ENCODE measurements around the gene HJURP.

Gene HJURP

DNA sequence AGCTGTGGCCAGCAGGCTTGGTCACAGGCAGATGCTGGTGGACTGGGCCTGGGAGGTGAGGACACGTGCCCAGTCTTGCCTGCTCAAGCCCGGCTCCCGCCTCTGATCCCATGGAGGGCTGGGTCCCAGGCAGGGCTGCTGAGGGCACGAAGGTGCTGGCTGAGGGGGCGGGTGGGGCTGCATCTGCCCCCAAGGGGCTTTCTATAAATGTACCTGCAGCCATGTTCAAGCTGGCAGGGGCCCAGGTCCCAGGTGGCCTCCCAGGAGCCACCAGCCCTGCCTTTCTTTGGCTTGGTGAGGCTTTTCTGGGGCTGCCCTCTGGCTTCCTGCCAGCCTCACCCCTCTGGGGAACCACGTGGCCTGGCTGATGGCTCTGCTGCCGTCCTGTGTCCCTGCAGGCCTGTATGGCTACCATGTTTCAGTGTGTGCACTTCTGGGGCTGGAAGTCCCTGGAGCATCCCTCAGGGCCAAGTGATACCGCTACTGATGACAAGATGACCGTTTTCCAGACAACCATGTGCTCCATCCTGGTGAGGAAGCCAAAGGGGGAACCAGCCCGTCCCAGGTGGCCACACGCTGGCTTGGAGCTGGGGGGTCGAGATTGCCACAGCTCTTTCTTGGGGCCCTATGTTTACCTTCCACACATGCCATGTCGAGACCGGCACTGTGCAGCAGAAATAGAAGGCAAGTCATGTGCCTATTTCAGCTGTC is 23.2 kb downstream of the HJURP start:
- DNase-seq (ENCODE audit: low spot score), result no peak

DNA sequence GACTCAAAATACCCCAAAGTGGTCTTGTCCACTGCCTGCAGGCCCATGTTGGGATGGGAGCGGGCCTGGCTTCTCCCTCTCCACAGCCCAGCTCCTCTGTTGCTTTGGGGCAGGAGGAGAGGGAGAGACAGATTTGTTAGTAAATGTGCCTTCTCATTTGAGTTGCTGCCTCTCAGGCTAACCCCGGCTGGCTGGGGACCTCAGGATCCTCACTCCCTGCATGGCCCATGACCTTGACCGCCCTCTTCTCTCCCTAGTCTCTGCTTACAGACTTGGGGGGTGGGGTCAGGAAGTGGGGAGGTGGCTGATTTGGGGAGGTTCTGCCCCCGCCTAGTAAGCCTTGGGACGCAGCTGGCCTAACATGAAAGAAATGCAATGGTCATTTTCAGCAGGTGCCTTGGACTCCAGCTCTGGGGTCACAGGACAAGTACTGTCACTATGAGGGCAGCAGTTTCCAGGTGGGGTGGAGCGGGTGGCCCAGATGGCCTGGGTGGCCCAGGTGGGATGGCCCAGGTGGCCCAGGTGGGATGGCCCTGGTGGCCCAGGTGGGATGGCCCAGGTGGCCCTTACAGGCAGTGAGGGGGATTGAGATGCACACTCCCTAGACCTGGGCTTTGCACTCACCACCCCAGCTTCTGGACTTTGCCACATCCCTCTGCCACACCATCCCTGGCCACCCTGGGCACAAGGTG is 24.1 kb downstream of the HJURP start:
- DNase-seq (ENCODE audit: low spot score), result no peak

DNA sequence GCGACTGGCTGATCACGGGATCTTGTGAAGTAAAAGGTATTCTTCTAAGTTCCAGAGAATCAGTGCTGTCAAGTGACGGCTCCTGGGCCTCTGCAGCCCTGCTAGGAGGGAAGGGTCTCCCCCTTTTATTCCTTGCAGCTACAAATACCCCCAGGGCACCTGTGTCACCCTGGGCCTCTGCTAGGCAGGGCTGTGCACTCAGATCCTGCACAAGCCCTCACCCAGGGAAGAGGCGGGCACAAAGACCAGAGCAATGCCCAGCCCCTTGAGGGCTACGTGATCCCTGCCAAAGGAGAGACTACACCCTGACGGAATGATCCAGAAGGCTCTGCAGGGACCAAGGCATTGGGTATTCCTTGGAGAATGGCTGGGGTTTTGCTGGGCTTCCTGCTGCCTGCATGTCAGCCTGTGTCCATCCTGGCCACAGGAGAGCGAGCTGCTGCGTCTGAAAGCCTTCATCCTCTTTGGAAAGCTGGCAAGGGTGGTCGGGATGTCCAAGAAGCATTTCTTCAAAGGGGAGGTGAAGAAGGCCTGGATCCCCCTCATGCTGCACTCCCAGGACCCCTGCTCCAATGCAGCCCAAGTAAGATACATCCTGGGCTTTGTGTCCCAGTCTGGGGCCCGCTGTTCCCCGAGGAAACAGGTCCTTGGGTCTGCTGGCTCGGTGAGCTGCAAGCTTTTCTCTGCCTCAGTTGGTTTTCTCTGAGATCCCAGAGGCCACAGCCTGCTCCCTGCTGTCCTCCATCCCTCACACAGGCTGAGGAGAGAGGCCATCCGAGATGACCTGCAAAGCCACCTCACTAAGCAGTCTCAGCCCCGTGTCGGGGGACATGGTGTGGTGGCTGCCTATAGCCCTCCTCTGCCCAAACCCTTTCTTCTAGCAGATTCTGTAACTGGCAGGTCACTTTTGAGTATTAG is 24.9 kb downstream of the HJURP start:
- no peak for DNase-seq (ENCODE audit: low spot score)

DNA sequence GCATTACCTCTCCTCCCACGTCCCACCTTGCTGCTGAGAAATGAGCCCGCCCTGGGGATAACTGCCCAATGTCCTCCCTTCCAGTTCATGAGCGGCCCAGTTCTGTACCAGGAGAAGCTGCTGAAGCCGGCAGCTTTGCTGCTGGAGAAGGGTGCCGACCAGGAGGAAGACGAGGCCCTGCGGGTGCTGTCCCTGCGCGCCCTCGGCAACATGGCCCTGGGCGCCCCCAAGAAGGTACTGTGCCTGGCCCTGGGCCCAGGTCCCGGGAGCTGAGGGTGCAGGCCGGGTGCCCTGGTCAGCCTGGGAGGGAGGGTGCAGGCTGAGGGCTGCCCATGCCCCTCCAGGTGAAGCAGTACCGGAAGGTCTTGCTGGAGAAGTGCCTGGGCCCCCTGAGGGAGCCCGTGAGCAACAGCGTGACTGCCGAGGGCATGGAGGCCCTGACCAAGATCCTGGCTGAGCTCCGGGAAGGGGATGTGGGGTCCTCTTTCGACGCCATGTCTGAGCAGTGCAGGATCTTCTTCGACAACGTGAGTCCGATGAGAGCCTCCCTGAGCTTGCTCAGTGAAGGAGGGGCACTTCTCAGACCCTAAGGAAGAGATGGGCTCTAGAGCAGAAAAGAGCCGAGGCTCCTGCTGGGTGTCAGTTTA is 25.7 kb downstream of the HJURP start:
- no peak for DNase-seq (ENCODE audit: low spot score)

DNA sequence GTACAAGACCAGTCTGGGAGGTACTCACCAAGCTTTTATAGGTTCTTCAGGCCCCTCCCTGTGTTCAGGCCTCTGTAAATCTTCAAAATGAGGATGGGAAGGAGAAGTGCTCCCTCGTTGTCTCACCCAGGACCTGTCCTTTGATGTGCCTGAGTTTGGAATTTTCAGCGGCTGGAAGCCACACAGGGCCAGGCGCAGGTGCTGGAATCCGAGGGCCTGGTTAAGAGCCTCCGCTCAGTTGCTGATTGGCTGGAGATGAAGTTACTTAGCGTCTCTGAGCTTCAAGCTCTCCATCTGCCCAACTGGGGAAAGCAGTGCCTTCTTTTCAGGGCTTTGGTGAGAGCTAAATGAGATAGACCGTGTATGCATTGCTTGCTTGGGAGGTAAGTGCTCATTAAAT is 30.0 kb downstream of the HJURP start:
- no peak for DNase-seq (ENCODE audit: low spot score)

DNA sequence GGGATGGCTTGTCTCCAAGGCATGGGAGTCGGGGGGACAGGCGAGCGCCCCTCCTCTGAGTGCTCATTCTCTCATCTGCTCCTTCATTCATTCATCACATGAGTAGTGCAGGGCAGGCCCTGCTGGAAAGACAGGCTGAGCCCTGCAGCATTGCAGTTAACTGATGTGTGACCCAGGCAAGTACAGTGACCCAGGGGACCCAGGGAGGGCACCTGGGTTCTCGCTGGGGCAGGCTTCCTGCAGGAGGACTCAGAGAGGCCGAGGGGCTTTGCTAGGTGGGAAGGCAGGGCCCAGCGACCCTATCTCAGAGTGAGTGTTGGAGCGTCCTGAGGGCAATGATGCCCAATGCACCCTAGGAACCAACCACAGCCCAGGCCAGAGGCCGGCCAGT is 30.6 kb downstream of the HJURP start:
- no peak for DNase-seq (ENCODE audit: low spot score)

DNA sequence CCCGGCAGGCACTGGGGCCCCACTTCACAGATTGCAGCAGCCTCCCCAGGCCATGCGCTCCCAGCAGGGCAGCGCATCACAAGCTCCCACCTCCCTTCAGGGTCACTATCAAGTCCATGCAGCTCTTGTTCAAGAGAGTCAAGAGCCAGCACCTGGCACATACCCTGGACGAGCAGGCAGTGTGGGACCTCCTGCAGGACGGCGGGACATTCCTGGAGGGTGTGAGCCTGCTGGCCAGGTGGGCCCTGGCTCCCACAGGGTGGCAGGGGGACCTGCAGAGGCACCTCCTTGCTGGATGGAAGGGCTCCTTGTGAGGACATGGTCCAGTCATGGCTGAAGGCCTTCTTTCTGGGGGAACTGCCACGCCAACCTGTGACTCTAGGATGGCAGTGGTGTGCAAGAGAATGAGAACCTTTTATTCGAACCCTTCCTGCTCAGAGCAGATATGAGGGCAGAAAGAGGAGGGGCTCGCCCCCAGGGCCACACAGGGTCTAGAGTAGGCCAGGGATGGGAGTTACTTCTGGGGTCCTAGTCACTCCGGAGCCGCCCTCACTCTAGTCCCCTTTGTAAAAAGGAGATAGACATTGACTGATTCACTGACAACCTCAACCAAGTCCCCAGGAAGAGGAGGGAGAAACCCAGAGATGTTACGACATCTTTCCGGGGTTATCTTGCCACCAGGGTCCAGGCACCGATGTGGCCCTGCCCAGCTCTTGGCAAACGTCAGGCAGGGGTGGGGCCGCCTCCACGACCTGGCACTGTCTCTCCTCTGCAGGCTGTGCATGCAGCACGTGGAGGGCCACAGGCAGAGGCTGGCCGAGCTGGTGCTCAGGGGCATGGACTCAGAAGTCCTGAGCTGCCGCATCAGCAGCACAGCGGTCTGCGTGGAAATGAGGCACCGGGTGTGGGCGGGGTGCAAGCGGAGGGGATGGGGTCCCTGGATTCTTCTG is 31.3 kb downstream of the HJURP start:
- no peak for DNase-seq (ENCODE audit: low spot score)

DNA sequence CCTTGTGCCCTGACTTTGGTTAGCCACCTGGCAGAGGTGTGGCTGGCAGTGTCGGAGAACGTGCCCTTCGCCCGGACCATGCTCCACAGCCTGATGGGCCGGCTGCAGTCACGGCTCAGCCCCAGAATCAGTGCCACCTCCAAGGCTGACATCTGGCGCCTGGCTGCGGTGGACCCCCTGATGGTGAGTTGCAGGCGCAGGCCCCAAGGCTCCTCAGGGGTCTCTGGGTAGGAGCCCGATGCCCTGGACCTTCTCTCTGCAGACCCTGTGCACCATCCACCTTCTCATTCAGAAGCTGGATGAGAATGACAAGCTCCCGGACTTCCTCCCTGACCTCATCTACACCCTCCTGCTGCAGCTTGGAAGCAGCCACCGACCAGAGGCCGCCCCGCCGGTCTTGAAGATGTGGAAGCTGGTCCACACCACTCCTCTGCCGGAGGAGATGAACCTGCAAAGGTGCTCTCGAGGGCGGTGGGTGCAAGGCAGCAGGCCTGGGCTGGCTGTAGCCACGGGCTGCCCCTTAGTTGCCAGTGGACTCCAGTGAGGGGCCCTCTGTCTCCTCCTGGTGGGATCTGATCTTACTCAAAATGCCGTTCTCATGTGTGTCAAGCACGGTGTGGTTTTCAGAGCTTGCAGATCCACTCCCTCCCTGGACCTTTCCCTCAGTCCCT is 32.1 kb downstream of the HJURP start:
- no peak for DNase-seq (ENCODE audit: low spot score)

DNA sequence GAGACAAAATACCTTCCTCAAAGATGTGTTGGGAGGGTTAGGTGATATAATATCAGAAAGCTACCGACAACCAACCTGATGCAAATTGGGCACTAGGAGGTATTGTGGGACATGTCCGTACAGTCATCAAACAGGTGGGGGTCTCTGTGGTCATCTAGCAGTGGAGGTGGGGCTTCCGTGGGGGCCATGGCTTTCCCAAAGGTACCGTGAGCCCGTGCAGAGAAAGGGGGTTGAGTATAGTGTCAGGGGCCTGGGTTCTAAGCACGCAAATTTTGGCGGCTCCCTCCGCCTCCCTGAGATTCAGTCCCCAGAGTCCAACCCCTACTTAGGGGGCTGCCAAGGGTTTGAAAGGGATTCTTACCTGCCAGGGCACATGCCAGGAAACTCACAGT is 32.6 kb downstream of the HJURP start:
- no peak for DNase-seq (ENCODE audit: low spot score)

DNA sequence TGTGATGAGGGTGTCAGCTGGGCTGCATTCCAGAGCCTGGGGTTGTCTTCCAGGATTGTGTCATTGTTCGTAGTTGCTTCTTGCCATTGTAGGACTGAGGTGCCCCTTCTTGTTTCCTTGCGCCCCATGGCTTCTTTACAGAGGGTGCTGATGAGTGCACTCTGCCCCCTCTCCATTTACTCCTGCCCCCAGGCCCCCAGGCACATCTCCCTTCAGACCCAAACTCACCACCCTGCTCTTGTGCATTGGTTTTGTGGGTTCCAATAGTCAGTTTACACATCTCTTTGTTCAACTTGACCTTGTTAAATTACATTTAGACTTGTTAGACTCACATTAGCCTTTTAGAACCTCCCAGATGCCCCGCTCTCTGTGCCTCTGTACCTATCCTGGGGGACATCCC is 33.1 kb downstream of the HJURP start:
- DNase-seq (ENCODE audit: low spot score), result no peak

DNA sequence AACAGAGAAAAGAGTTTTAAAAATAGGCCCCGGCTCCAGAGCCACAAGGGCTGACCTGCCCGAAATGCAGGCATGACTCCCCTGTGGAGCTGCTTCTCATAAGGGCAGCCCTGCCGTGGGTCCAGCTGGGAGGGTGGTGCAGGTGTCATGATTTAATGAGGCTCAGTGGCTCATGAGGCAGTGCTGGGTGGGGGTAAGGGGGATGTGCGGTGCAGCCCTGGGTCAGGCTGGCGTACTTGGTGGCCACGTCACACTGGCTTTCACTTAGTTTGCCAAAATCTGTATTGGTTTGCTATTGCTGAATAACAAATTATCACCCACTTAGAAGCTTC is 33.6 kb downstream of the HJURP start:
- DNase-seq (ENCODE audit: low spot score), result no peak

DNA sequence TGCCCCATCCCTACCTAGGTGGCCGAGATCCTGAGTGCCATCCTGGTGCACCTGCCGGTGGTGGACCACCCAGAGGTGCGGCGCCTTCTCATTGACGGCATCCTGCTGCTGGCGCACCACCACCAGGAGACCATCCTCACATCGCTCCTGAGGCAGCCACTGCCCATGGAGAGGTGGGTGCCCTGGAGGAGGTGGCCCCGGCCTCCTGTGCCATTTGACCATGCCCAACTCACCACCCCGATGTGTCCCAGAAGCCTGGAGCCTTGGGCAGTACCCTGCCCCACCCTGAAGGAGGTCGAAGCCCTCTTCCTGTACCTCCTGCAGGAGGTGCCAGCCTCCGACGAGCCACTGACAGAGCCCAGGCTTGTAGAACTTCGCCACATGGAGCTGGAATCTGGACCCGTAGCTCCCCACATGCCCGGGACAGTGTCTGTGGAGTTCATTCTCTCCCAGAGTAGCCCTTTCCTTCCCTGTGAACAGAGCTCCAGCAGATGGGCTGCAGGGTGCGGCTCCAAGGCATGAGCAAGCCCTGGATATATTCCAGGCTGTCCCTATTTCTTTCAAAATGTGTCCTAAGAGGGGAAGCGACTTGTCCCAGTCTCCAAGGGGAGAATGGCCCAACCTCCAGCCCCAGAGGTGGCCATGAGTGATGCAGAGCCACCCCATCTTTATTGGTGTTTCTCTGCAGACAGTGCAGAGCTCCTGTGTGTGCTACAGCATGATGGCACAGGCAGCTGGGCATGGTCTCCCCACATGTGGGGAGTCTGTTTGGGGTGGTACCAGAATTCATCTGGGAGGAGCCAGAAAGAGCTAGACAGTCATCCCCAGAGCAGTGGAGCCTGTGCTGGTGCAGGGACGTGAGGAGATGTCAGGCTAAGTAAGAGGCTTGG is 34.2 kb downstream of the HJURP start:
- DNase-seq (ENCODE audit: low spot score), result peak; percentile 36

DNA sequence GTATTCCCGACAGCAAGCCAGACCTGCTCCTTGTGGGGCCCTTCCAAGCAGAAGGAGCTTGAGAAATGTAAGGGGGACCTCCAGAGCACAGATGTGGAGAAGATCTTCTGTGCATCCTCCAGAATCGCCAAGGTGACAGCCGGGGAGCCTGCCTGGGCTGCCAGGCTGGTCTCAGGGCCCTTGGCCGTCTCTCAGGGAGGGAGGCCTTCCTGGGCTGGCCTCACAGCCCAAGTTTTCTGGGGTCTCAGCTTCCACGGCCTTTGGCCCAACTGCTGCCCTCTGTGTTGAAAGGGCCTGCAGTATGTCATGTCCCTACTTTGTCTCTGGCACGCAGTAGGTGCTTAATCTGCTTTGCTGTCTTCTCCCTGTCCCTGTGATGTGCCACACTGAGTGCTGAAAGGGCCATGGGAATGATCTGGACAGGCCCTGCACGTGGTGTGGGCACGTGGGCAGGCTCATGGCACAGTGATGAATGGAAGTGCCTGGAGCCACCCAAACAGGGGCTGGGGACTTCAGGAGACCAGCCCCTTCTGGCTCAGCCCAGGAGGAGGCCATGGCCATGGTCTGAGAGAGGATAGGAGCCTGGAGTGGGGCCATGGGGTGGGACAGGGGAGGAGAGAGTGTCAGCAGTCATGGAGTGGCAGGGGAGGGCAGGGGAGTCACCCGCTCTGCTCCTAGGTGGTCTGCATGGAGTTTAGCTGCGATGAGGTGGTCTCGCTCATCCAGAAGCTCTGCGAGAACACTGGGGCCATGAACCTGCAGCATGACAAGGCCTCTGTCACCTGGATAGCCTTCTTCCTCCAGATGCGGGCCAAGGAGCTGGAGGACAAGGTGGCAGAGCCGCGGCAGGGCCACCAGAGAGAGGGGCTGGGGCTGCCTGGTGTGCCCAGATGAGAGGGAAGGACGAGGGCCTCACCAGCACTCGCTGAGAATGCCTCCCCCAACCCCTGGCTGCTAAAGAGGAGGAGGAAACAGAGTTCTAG is 35.4 kb downstream of the HJURP start:
- no peak for DNase-seq (ENCODE audit: low spot score)

DNA sequence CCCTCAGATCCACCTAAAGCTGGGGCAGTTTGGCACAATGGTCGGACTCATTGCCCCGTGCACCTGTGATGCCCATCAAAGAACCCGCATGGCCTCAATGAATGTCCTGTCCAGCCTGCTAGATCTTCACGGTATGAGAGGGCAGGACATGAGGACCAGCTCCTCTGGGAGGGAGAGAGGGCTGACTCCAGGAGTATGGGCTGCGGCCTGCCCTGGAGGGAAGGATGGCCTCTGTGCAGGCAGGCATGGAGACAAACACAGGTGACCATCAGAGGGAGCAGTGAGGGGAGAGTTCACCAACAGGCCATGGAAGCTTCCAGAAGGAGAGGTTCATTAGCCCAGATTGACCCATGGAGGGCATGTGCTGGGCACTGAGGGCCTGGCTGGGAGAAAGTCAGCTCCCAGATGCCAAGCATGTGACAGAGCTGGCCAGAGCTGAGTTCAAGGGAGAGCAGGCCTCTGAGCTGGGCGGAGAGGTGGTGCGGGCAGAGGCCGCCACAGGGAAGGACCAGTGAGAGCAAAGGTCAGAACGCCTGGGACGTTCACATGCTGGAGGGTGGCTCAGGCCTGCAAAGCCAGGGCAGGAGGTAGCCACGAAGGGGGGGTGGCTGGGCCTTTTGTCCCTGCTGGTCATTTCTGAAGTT is 36.2 kb downstream of the HJURP start:
- no peak for DNase-seq (ENCODE audit: low spot score)

DNA sequence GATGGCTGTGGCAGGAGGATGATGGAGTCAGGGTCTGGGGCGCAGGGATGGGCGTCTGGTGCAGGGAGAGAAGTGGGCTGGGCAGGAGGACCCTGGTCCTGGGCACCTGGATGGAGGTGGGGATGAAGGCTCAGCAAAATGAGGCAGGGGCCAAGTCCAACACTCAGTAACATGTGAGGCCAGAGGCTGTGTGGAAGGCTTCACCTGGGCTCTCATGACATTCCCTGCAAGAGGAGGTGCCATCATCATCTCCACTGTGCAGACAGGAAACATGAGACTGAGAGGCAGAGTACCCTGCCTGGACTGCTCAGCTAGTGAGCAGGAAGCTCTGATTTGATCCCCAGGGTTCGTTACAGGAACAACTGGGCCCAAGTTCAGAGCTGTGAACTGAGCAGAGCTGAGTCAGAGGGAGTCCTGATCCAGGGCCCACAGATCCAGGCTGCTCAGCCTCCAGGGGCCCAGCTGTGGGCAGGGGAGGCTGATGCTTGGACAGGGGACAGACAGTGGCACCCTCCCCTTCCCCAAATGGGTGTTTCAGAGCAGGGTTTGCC is 36.9 kb downstream of the HJURP start:
- no peak for DNase-seq (ENCODE audit: low spot score)

DNA sequence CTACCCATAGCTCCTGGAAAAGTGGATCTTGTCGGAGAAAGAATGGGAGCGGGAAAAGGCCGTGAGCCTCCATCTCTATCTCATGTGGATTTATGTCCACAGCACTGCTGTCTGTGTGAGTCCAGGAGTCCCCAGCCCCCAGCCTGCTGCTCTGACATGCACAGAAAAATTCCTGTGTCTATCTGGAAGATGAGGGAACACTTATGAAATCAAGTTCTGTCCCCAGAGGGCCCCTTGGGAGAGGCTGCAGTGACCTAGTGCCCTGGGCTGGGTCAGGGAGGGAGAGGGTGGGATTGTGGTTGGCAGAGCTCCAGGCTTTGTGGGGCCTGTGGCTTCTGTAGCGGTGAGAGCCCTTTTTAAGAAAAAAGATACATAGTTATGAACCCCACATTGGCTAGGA is 37.6 kb downstream of the HJURP start:
- no peak for DNase-seq (ENCODE audit: low spot score)

DNA sequence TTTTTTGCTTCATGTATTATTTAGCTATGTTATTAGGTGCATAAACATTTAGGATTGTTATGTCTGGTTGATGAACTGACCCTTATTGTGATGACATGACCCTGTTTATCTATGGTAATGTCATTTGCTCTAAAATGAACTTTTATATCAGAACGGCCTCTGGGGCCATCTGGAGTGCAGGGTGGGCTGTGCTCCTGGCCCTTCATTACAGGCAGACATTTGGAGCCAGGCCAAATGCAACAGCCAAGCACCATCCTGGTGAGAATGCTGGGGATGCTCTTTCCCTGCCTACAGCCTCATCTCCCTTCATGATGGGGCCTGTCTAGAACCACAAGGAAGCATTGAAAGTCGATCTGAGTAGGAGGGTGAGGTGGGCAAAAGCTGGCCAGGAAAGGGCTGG is 38.0 kb downstream of the HJURP start:
- no peak for DNase-seq (ENCODE audit: low spot score)

DNA sequence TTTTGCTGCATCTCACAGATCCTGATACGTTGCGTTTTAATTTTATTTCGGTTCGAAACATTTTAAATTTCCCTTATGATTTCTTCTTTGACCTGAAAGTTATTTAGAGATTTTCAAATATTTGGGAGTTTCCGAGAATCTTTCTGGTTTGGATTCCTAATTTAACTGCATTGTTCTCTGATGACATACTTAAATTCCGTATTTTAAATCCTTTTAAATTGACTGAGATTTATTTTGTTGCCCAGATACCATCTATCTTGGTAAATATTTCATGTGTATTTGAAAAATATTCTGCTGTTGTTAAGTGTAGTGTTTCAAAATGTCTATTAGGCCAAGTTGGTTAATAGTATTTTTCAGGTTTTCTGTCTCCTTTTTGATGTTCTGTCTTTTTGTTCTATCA is 38.5 kb downstream of the HJURP start:
- DNase-seq (ENCODE audit: low spot score), result no peak

Measured in GM03348 (cell line).